Tibial nerve (tissue), 4 donors: ENCODE results near the gene LRG1. TPM values are rescaled to one million over a fixed set of nuclear protein-coding genes. Genes with fewer than 3 reads are reported as not detected.

Experiments
- DNase-seq, 2 donors: peaks; one replicate each; pipeline ENCODE4 v3.0.0-alpha.2; 2019; ENCODE audit warnings: low spot score in 2 of 2
- H3K27ac ChIP-seq, 4 donors: fragments of 200-600 bp; sonication (generic) in 3 of 4; one replicate each; pipeline ENCODE4 v1.5.1; 2017 to 2019; ENCODE audit warnings: mild to moderate bottlenecking in 1 of 4
- H3K27me3 ChIP-seq, 2 donors: fragments of 200-600 bp; sonication (generic) in 1 of 2; one replicate each; pipeline versions ENCODE4 v1.5.1 to v1.6.0; 2017 to 2019
- H3K36me3 ChIP-seq, 3 donors: fragments of 200-600 bp; sonication (generic); one replicate each; pipeline ENCODE4 v1.5.1; 2018 to 2019
- H3K4me1 ChIP-seq, 4 donors: fragments of 200-600 bp; sonication (generic) in 3 of 4; one replicate each; pipeline ENCODE4 v1.5.1; 2017 to 2019
- H3K4me3 ChIP-seq, 4 donors: fragments of 200-600 bp; sonication (generic) in 3 of 4; one replicate each; pipeline ENCODE4 v1.5.1; 2017 to 2019; ENCODE audit warnings: mild to moderate bottlenecking in 1 of 4, moderate library complexity in 1 of 4
- H3K9me3 ChIP-seq, 4 donors: fragments of 200-600 bp; sonication (generic) in 3 of 4; one replicate each; pipeline ENCODE4 v1.5.1; 2017 to 2019
- CTCF ChIP-seq, 5 experiments: fragments of 200-600 bp in 3 of 5; fragments of 450-650 bp in 2 of 5; sonication (generic) in 3 of 5; IDR thresholded peaks; one replicate each; pipeline ENCODE4 v1.5.1; 2016 to 2019; ENCODE audit warnings: antibody characterized with exemption in 5 of 5, mild to moderate bottlenecking in 3 of 5, moderate library complexity in 2 of 5
- EP300 ChIP-seq, 2 donors: sonication (generic); formaldehyde crosslinking; IDR thresholded peaks; one replicate each; pipeline ENCODE4 v1.6.1; 2017; ENCODE audit warnings: antibody characterized with exemption in 2 of 2, mild to moderate bottlenecking in 1 of 2
- POLR2A ChIP-seq, 2 donors: fragments of 450-650 bp; IDR thresholded peaks; one replicate each; pipeline ENCODE4 v1.6.1; 2017; ENCODE audit warnings: antibody characterized with exemption in 2 of 2, mild to moderate bottlenecking in 2 of 2, moderate library complexity in 2 of 2
- WGBS, 2 donors: methylation state at CpG; one replicate each; pipeline ENCODE4 v1.1.5; 2018; 5-methylcytosine and 5-hydroxymethylcytosine counted together
- total RNA-seq, 4 donors: library from RNA; depleted of rRNA; stranded (reverse); fragments of >200 nt; gene quantifications; one replicate each; pipeline ENCODE4 v1.1.0, GENCODE V29; 2016

Gene LRG1
- 1 to 10 TPM in 3 of 4 donors, under 1 TPM in 1; 0.66 to 2.5 (median 1.4) TPM for total RNA-seq

- Histone ChIP-seq H3K36me3 (no peaks in the 10 kb centered on the region), H3K9me3 (peaks cover 0 to 11% (median 0%) of the 10 kb centered on the region in 4 donors), H3K4me1 (peaks cover 0 to 19% (median 6%) of the 10 kb centered on the region in 4 donors), H3K4me3 (no peak within 1 kb of the TSS), H3K27ac (peak within 1 kb of the TSS in 1 of 4 donors; percentile 6), H3K27me3 (peaks cover 0 to 64% of the 10 kb centered on the region in 2 donors)
- DNase-seq, result peak in 1 of 2 donors; percentile 24
- 59 to 74% methylated on average over 12 to 13 of the region's 14 CpGs for WGBS, 2 donors
- no peak for TF ChIP-seq CTCF (IDR thresholded peaks at IDR 0.05)
- TF ChIP-seq EP300 (IDR thresholded peaks at IDR 0.05), result peak in 1 of 2 donors; percentile 46
Observed at GRCh38 chr19:4539693-4540581, at the start of gene LRG1. TSS of gene LRG1 (minus strand) at chr19:4540036. CDS start at chr19:4540013, 23 bp downstream.

- no peak for TF ChIP-seq POLR2A (IDR thresholded peaks at IDR 0.05)
- no peak for TF ChIP-seq CTCF (IDR thresholded peaks at IDR 0.05)
- TF ChIP-seq EP300 (IDR thresholded peaks at IDR 0.05), result no peak
Observed at GRCh38 chr19:4588291-4588761, 48.5 kb upstream of the LRG1 start.

GRCh38 chr19:4587527-4587926 is 47.7 kb upstream of the LRG1 start:
- H3K27me3 ChIP-seq, result peaks cover 0 to 88% of the 10 kb centered on the region in 2 donors
- H3K4me1 ChIP-seq, result peaks cover 0 to 20% (median 12%) of the 10 kb centered on the region in 4 donors
- WGBS, 2 donors, result 87 to 91% methylated on average over 6 of the region's 6 CpGs

More at GRCh38 chr19:4588291-4588761, 48.5 kb upstream of the LRG1 start:
- peaks cover 0 to 19% (median 12%) of the 10 kb centered on the region in 4 donors for H3K4me1 ChIP-seq
- H3K27me3 ChIP-seq, result peaks cover 0 to 87% of the 10 kb centered on the region in 2 donors
- 52 to 58% methylated on average over 9 of the region's 9 CpGs for WGBS, 2 donors
- H3K27ac ChIP-seq, result no peak overlapping the region
- H3K4me3 ChIP-seq, result no peak overlapping the region
- no peaks in the 10 kb centered on the region for H3K36me3 ChIP-seq
- DNase-seq, result no peak
- H3K9me3 ChIP-seq, result no peaks in the 10 kb centered on the region

GRCh38 chr19:4586691-4587090 is 46.9 kb upstream of the LRG1 start:
- Histone ChIP-seq H3K4me3 (no peak overlapping the region), H3K36me3 (no peaks in the 10 kb centered on the region), H3K9me3 (no peaks in the 10 kb centered on the region), H3K27me3 (peaks cover 0 to 90% of the 10 kb centered on the region in 2 donors), H3K27ac (no peak overlapping the region), H3K4me1 (peaks cover 0 to 22% (median 12%) of the 10 kb centered on the region in 4 donors)
- no peak for DNase-seq
- TF ChIP-seq CTCF (IDR thresholded peaks at IDR 0.05) (no peak), POLR2A (IDR thresholded peaks at IDR 0.05) (no peak), EP300 (IDR thresholded peaks at IDR 0.05) (no peak)
- 90 to 92% methylated on average over 4 to 6 of the region's 6 CpGs for WGBS, 2 donors

More at GRCh38 chr19:4587527-4587926, 47.7 kb upstream of the LRG1 start:
- no peak overlapping the region for H3K27ac ChIP-seq
- TF ChIP-seq POLR2A (IDR thresholded peaks at IDR 0.05) (no peak), EP300 (IDR thresholded peaks at IDR 0.05) (no peak), CTCF (IDR thresholded peaks at IDR 0.05) (no peak)
- DNase-seq, result no peak
- no peak overlapping the region for H3K4me3 ChIP-seq
- no peaks in the 10 kb centered on the region for H3K36me3 ChIP-seq
- H3K9me3 ChIP-seq, result no peaks in the 10 kb centered on the region

GRCh38 chr19:4586245-4586644 is 46.4 kb upstream of the LRG1 start:
- no peak overlapping the region for H3K4me3 ChIP-seq
- H3K4me1 ChIP-seq, result peaks cover 0 to 24% (median 12%) of the 10 kb centered on the region in 4 donors
- TF ChIP-seq CTCF (IDR thresholded peaks at IDR 0.05) (no peak), EP300 (IDR thresholded peaks at IDR 0.05) (no peak), POLR2A (IDR thresholded peaks at IDR 0.05) (no peak)
- no peak for DNase-seq
- H3K9me3 ChIP-seq, result no peaks in the 10 kb centered on the region
- WGBS, 2 donors, result 66 to 82% methylated on average over 5 to 6 of the region's 6 CpGs
- H3K27ac ChIP-seq, result no peak overlapping the region
- no peaks in the 10 kb centered on the region for H3K36me3 ChIP-seq
- peaks cover 0 to 87% of the 10 kb centered on the region in 2 donors for H3K27me3 ChIP-seq
